GM21529 (cell line): Measurements from ENCODE around the gene KRTAP1-4.
"Not testable (repeated sequence)": the region's sequence is repeated elsewhere in the genome, so short reads cannot be mapped to it uniquely, and the experiment has no call there.

Experiments used
- ATAC-seq: cut with Tn5 transposase; IDR thresholded peaks from one replicate; pipeline ENCODE4 v1.9.1; 2021; ENCODE audit not compliant: unreplicated experiment

Gene KRTAP1-4

DNA sequence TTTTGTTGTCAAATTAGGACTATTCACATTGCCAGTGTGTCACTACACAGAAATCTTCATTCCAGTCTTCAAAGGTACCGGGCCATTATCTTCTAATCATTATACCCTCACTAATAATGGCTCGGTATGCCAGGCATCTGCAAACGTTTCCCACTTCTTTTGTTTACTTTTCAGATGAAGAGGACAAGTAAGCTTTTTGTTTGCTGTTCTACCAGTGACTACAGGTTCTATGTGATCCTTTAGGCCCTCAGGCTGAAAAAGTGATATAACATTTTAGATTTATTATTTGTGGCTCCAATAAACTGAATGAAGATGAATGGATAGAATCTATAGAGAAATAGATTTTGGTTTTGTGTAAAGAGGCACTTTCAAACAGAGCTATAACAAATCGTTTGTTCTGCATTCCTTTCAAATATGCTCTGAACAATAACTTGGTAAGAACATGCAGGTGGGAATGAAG lies 20.7 kb downstream of the KRTAP1-4 start:
- no peak for ATAC-seq

DNA sequence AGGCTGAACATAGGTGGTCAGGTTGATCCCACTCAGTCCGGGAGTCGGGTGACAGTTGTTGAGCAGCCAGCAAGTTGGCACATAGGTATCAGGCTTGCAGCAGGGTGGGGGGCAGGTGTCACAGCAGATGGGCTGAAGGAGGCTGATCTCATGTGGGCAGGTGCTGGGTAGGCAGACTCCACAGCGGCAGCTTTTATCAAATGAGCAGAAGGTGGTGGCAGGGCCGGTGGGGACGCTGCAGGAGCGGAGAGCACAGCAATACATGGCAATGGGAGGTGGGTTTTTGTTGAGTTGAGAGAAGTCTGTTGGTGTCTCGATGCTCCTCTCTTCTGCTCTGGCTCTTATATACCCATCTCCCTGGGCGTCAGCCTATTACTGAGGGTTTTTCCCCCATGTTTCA lies 21.2 kb downstream of the KRTAP1-4 start, which contains the start of gene KRTAP3-1:
Gene KRTAP3-1, minus strand, starts transcription at position 318 of the 400 bp plus-strand sequence. Its CDS starts 54 bp downstream, at position 264.
- no peak for ATAC-seq

DNA sequence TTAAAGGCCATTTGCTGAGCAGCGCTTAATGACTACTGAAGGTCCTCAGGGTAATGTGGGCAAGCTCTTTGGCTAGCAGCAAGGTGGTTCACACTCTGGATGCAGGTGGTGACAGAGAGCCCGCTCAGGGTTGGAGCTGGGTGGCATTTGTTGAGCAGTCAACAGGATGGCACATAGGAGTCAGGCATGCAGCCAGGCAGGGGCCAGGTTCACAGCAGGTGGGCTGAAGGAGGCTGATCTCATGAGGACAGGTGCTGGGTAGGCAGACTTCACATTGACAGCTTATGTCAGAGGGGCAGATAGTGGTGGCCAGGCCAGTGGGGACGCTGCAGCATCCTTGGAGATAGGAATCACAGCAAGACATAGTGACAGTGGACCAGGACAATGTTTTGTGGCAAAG lies 25.6 kb downstream of the KRTAP1-4 start:
- no peak for ATAC-seq

GRCh38 chr17:41003926-41004325 lies 26.1 kb downstream of the KRTAP1-4 start:
- no peak for ATAC-seq

GRCh38 chr17:41002814-41003213 lies 27.2 kb downstream of the KRTAP1-4 start:
- ATAC-seq, result no peak

DNA sequence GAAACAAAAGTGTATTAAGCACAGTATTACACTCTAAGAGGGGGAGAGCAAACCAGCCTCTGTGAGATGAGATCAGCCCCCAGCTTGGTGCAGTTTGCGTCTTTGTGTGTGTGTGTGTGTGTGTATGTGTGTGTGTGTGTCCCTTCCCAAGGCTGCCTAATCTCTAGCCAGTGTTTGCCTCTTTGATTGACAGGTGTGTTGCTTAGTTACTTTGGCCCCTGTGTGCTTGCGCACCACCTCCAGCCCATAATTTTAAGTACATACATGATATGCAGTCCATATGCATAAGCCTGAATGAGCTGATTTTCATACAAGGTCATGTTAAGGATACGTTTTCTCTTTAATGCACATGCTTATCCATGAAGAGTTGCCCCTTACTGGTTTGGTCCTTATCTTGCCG lies 28.2 kb downstream of the KRTAP1-4 start:
- no peak for ATAC-seq

DNA sequence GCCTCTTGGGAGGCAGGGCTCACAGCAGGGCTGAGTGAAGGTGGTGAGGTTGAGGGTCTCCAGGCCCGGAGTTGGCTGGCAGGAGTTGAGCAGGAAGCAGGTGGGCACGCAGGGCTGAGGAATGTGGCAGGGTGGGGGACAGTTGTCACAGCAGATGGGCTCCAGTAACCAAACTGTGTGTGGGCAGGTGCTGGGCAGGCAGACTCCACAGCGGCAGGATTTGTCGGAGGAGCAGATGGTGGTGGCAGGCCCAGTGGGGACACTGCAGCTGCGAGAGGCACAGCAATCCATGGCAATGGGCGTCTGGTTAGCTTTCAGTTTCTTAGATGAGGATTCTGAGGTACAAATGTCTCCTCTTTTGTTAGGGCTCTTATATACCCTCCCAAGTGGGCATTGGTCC lies 30.4 kb downstream of the KRTAP1-4 start, which contains the start of gene KRTAP3-2:
Gene KRTAP3-2, minus strand, starts transcription at position 344 of the 400 bp plus-strand sequence. Its CDS starts 53 bp downstream, at position 291.
- ATAC-seq, result not testable (repeated sequence)

DNA sequence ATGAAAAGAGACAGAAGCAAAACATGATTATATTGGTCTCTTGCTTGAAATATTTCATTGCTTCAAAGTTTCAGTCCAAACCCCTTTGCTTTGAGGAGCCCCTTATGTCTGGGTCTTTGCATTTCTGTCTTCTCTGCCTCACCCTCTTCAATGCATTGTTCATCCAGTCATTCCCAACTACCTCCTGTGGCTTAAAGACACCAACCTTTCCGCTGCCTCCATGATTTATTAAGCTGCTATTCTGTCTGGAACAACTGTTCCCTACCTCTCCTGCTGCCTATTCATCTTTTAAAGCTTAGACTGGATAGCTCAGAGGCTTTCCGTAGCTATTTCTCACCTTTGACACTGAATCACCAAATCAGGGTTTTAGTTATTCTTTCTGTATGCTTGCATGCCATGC lies 32.6 kb downstream of the KRTAP1-4 start:
- ATAC-seq, result no peak

DNA sequence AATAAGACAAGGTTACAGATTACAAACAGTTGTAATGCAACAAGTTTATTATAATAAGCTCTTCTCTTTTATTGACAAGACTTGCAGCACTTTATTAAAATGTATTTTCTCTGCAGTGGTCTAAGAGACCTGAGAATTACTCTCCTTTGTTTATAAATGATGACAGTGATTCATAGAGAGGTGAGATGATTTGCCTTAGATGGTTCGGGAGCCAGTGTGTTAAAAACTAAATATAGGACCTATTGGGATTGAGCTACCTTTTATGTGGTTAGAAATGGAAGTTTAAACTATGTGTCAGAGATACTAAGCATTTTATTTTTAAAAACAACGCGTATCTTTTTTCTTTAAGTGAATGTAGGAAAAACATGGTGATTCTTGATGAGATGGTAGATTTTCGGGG lies 33.2 kb downstream of the KRTAP1-4 start:
- no peak for ATAC-seq

GRCh38 chr17:40995116-40995515 lies 34.9 kb downstream of the KRTAP1-4 start:
- no peak for ATAC-seq

DNA sequence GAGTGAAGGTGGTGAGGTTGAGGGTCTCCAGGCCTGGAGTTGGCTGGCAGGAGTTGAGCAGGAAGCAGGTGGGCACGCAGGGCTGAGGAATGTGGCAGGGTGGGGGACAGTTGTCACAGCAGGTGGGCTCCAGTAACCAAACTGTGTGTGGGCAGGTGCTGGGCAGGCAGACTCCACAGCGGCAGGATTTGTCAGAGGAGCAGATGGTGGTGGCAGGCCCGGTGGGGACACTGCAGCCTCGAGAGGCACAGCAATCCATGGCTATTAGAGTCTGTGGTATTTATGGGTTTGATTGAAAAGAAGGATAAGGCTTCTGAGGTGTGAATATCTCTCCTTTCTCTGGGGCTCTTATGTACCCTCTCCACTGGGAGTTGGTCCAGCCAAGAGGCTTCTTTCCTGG lies 36.2 kb downstream of the KRTAP1-4 start, which contains the start of gene KRTAP3-3:
Gene KRTAP3-3, minus strand, starts transcription at position 326 of the 400 bp plus-strand sequence. Its CDS starts 67 bp downstream, at position 259.
- no peak for ATAC-seq

GRCh38 chr17:40993084-40993483 lies 36.9 kb downstream of the KRTAP1-4 start:
- no peak for ATAC-seq

GRCh38 chr17:40992666-40993065 lies 37.3 kb downstream of the KRTAP1-4 start:
- no peak for ATAC-seq

DNA sequence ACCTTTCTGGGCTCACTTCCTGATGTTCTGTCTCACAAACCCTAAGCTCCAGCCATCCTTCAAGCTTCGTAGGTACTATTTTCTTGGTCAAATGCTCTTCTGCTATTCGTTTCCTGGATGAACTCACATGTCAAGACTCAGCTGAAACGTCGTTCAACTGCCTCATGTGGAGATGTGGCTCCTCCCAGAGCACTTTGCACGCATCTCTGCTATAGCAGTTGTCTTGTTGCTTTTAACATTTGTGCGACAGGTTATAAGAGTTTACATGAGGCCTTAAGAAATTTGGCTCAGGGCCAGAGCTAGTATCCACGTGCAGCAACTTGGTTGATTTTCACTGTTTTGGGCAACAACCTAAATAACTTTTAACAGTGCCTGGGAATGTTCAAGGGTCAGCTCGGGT lies 43.1 kb downstream of the KRTAP1-4 start:
- ATAC-seq, result no peak

DNA sequence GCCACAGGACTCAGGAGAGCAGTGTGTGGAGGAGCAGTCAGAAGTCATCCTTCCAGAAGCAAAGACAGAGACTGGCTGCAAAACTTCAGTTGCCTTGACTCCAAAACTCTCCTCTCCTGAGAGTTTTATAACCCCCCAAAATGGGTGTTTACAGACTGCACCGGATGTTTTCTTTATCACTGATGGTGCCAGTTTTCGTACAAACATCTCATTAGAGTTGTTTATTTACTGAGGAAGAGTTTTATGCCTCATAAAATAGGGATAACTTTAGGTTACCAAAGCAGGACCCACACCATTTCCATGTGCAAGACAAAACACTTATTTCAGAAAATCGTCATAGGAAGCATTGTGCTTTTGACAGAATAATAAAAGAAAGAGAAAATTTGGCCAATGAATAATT lies 45.8 kb downstream of the KRTAP1-4 start, which contains the start of gene KRT40:
Gene KRT40, minus strand, starts transcription at position 101 of the 400 bp plus-strand sequence. Its CDS starts 53 bp downstream, at position 48.
- no peak for ATAC-seq

GRCh38 chr17:40981115-40981514 lies 48.9 kb downstream of the KRTAP1-4 start:
- ATAC-seq, result no peak

- ATAC-seq, result no peak
Observed at GRCh38 chr17:40980596-40980995, 49.4 kb downstream of the KRTAP1-4 start.

DNA sequence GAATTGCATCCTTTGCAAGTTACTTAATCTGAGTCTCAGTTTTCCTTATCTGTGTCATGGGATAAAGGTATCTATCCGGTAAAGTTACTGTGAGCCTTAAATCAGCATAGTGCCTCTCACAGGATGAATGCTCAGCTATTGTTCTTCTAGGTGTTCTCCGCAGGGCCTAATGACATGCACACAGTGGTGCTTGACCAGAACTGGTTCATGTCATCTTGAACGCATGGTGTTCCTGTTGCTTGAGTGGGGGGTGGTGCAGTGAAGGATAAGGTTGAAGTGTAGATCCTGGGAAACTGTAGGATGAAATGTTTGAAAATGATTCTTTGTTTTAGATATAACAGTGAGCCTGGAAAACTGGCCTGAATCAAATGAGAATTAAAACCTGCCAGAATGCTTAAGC lies 49.9 kb downstream of the KRTAP1-4 start:
- ATAC-seq, result no peak
